Keratinocyte (primary cell): ENCODE data around the gene RCOR3. TPM values are rescaled to one million over a fixed set of nuclear protein-coding genes. Genes with fewer than 3 reads are reported as not detected.
"Not testable (repeated sequence)": the region's sequence is repeated elsewhere in the genome, so short reads cannot be mapped to it uniquely, and the experiment has no call there.

Experiments used
- DNase-seq: peaks from one replicate; pipeline ENCODE4 v3.0.0-alpha.2; 2011; ENCODE audit warnings: low read depth, missing footprints, low spot score
- FAIRE-seq: peaks from 2 replicates; lab custom pipeline; 2011; peaks lifted over from hg19 to GRCh38; lab: Jason Lieb, UNC
- H2AFZ ChIP-seq: 2 replicates; pipeline ENCODE4 v1.6.0; 2012; ENCODE audit warnings: low read length, control low read depth, inconsistent platforms; ENCODE audit not compliant: control insufficient read depth
- H3K27ac ChIP-seq: 2 replicates; pipeline ENCODE4 v1.5.1; 2011; ENCODE audit warnings: low read length; ENCODE audit not compliant: control insufficient read depth, insufficient read depth
- H3K27me3 ChIP-seq: 3 replicates; pipeline ENCODE4 v1.6.0; 2011; ENCODE audit warnings: low read length; ENCODE audit not compliant: control insufficient read depth, insufficient read depth; ENCODE audit errors: extremely low read depth
- H3K36me3 ChIP-seq, 2 experiments: 2 replicates in 1 of 2; 3 replicates in 1 of 2; pipeline ENCODE4 v1.5.1; 2011; ENCODE audit warnings: low read length in 2 of 2, mild to moderate bottlenecking in 1 of 2; ENCODE audit not compliant: control insufficient read depth in 2 of 2, insufficient read depth in 2 of 2; ENCODE audit errors: extremely low read depth in 1 of 2
- H3K4me1 ChIP-seq: 3 replicates; pipeline ENCODE4 v1.5.1; 2011; ENCODE audit warnings: low read length; ENCODE audit not compliant: control insufficient read depth, insufficient read depth; ENCODE audit errors: extremely low read depth
- H3K4me2 ChIP-seq: 3 replicates; pipeline ENCODE4 v1.6.0; 2011; ENCODE audit warnings: low read depth, low read length; ENCODE audit not compliant: control insufficient read depth, insufficient read depth; ENCODE audit errors: extremely low read depth
- H3K4me3 ChIP-seq, 3 experiments: fragments of 200-600 bp in 1 of 3; sonication (generic) in 1 of 3; 2 replicates in 2 of 3; 3 replicates in 1 of 3; pipeline ENCODE4 v1.5.1; 2011 to 2016; ENCODE audit warnings: low read length in 3 of 3, mild to moderate bottlenecking in 3 of 3, control low read depth in 2 of 3, inconsistent platforms in 1 of 3, low read depth in 1 of 3, mixed read lengths in 1 of 3, mixed run types in 1 of 3, moderate library complexity in 1 of 3; ENCODE audit not compliant: control insufficient read depth in 2 of 3, insufficient read depth in 2 of 3; ENCODE audit errors: extremely low read depth in 1 of 3
- H3K79me2 ChIP-seq: 2 replicates; pipeline ENCODE4 v1.6.0; 2012; ENCODE audit warnings: low read length; ENCODE audit not compliant: control insufficient read depth, insufficient read depth
- H3K9ac ChIP-seq: 3 replicates; pipeline ENCODE4 v1.6.0; 2011; ENCODE audit warnings: low read length; ENCODE audit not compliant: control insufficient read depth, insufficient read depth; ENCODE audit errors: extremely low read depth
- H3K9me1 ChIP-seq: 3 replicates; pipeline ENCODE4 v1.6.0; 2011; ENCODE audit warnings: low read length; ENCODE audit not compliant: control insufficient read depth, insufficient read depth; ENCODE audit errors: extremely low read depth
- H3K9me3 ChIP-seq: 2 replicates; pipeline ENCODE4 v1.5.1; 2012; ENCODE audit warnings: low read depth, low read length; ENCODE audit not compliant: control insufficient read depth
- H4K20me1 ChIP-seq: 3 replicates; pipeline ENCODE4 v1.6.0; 2011; ENCODE audit warnings: low read length; ENCODE audit not compliant: control insufficient read depth, insufficient read depth; ENCODE audit errors: extremely low read depth
- CTCF ChIP-seq, 3 experiments: IDR thresholded peaks in 1 of 3; conservative IDR thresholded peaks in 1 of 3; optimal IDR thresholded peaks in 1 of 3; 2 replicates in 2 of 3; 3 replicates in 1 of 3; pipeline versions ENCODE3 to v1.5.1; 2011; ENCODE audit warnings: low read length in 3 of 3, mild to moderate bottlenecking in 3 of 3, moderate library complexity in 2 of 3, control low read depth in 1 of 3, inconsistent platforms in 1 of 3; ENCODE audit not compliant: insufficient read depth in 2 of 3; ENCODE audit errors: extremely low read depth in 1 of 3
- EZH2 ChIP-seq: IDR thresholded peaks from one replicate; pipeline ENCODE4 v1.6.1; 2012; ENCODE audit warnings: inconsistent platforms, mild to moderate bottlenecking, low read length, moderate library complexity
- dilution Hi-C: fragments of 300-500 bp; cut with MboI; formaldehyde crosslinking; loops from one replicate; pipeline ENCODE4 v1.7.0; 2020; ENCODE audit warnings: low sequenced_read_pairs; ENCODE audit not compliant: extremely low pct_ligation_motif_present
- polyA plus RNA-seq, 5 experiments: library from polyadenylated mRNA; depleted of rRNA in 3 of 5; stranded (reverse) in 3 of 5; stranded (forward) in 1 of 5; unstranded in 1 of 5; fragments of >200 nt; gene quantifications; 1 replicate in 1 of 5; 2 replicates in 3 of 5; 3 replicates in 1 of 5; pipeline versions ENCODE4 v1.2.1 to v1.2.3, GENCODE V29; 2011 to 2012; ENCODE audit warnings: missing spikeins in 2 of 5, low read depth in 1 of 5, low replicate concordance in 1 of 5

The RCOR3 gene
- polyA plus RNA-seq, 1 donor (not counting 4 experiments of a cell fraction or from before 2014, with no cell fraction given): 35.7 TPM

- no peaks in the 10 kb centered on the region for H3K4me1 ChIP-seq
- no peaks in the 10 kb centered on the region for H3K9me3 ChIP-seq
- no peaks in the 10 kb centered on the region for H3K36me3 ChIP-seq
- H2AFZ ChIP-seq: no peak overlapping the region
- H3K9me1 ChIP-seq: no peaks in the 10 kb centered on the region
- no peak overlapping the region for H3K9ac ChIP-seq
- H3K27ac ChIP-seq: no peak overlapping the region
- dilution Hi-C loops: no loop called here
- no peaks in the 10 kb centered on the region for H3K27me3 ChIP-seq
- no peak for FAIRE-seq
- H3K4me3 ChIP-seq: no peak overlapping the region
- no peaks in the 10 kb centered on the region for H3K79me2 ChIP-seq
- no peak for DNase-seq
- H4K20me1 ChIP-seq: no peaks in the 10 kb centered on the region
- H3K4me2 ChIP-seq: no peak overlapping the region
- no peak for TF ChIP-seq CTCF (optimal IDR thresholded peaks at IDR 0.05 in 1 of 3, IDR thresholded peaks at IDR 0.05 in 1 of 3, conservative IDR thresholded peaks at IDR 0.05 in 1 of 3; ENCODE audit: extremely low read depth in 1 of 3, insufficient read depth in 2 of 3, low read length in 3 of 3)
- TF ChIP-seq EZH2: no peak
Measured at GRCh38 chr1:211348547-211348946, 89.4 kb downstream of the RCOR3 start.

DNA sequence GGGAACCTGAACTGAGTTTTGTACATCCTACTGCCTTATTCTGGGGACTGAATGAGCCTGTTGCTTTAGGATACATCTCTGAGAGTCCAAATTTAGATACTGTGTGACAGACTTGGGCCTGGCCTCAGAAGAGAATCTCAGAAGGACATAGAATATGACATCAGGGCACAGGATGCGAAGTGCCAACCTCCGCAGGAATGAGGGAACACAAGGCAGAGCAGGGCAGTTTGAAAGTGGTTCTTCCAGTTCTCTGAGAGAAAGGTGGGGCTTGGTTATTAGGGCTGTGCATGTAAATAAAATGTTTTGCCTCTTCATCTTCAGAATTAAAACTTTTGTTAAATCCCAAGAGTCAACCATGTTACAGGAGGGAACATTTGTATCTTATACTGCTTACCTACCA, 90.6 kb downstream of the RCOR3 start:
- no peak for DNase-seq

GRCh38 chr1:211352055-211352454, 92.9 kb downstream of the RCOR3 start:
- H2AFZ ChIP-seq, H3K27me3 ChIP-seq, FAIRE-seq, H4K20me1 ChIP-seq, dilution Hi-C loops, H3K36me3 ChIP-seq, H3K4me1 ChIP-seq, H3K4me3 ChIP-seq, H3K27ac ChIP-seq, H3K79me2 ChIP-seq, H3K9me1 ChIP-seq, H3K9me3 ChIP-seq, H3K9ac ChIP-seq, DNase-seq, H3K4me2 ChIP-seq: not testable (repeated sequence)

More for the DNA sequence above, 90.6 kb downstream of the RCOR3 start:
- Histone ChIP-seq H3K4me2 (no peak overlapping the region), H3K9me1 (no peaks in the 10 kb centered on the region), H3K9me3 (no peaks in the 10 kb centered on the region), H3K36me3 (no peaks in the 10 kb centered on the region), H3K4me3 (no peak overlapping the region), H3K27ac (no peak overlapping the region), H3K79me2 (no peaks in the 10 kb centered on the region), H4K20me1 (no peaks in the 10 kb centered on the region), H3K27me3 (no peaks in the 10 kb centered on the region), H3K4me1 (no peaks in the 10 kb centered on the region), H3K9ac (no peak overlapping the region), H2AFZ (no peak overlapping the region)
- dilution Hi-C loops: no loop called here
- TF ChIP-seq CTCF (optimal IDR thresholded peaks at IDR 0.05 in 1 of 3, IDR thresholded peaks at IDR 0.05 in 1 of 3, conservative IDR thresholded peaks at IDR 0.05 in 1 of 3; ENCODE audit: extremely low read depth in 1 of 3, insufficient read depth in 2 of 3, low read length in 3 of 3) (no peak), EZH2 (no peak)
- no peak for FAIRE-seq
